Measurements from ENCODE around the gene SPTSSB.

DNA sequence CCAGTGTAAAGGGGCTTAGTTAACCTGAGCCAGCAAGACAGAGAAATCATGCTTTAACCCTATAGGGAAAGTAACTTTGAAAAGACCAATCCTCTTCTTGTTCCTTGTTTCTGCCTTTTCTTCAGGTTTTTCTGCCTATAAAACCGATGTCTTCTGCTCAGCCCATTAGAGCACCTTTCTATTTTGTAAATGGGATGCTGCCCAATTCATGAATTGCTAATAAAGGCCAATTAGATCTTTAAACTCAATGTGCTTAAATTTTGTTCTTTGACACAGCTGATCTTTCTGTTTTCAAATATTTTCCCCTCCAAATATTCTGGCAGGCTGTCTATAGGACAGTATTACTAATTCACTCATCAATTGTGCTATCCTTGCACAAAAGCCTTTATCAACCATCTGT lies 33.8 kb upstream of the SPTSSB start:
- TF ChIP-seq, protein P1, sequence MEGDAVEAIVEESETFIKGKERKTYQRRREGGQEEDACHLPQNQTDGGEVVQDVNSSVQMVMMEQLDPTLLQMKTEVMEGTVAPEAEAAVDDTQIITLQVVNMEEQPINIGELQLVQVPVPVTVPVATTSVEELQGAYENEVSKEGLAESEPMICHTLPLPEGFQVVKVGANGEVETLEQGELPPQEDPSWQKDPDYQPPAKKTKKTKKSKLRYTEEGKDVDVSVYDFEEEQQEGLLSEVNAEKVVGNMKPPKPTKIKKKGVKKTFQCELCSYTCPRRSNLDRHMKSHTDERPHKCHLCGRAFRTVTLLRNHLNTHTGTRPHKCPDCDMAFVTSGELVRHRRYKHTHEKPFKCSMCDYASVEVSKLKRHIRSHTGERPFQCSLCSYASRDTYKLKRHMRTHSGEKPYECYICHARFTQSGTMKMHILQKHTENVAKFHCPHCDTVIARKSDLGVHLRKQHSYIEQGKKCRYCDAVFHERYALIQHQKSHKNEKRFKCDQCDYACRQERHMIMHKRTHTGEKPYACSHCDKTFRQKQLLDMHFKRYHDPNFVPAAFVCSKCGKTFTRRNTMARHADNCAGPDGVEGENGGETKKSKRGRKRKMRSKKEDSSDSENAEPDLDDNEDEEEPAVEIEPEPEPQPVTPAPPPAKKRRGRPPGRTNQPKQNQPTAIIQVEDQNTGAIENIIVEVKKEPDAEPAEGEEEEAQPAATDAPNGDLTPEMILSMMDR (IDR thresholded peaks at IDR 0.05), result no peak
- TF ChIP-seq POLR2A (IDR thresholded peaks at IDR 0.05) (no peak), EP300 (IDR thresholded peaks at IDR 0.05; ENCODE audit: low read depth) (no peak), POLR2AphosphoS5 (IDR thresholded peaks at IDR 0.05) (no peak)

Data from transverse colon (tissue), 4 donors.